Gastroesophageal sphincter (tissue), 3 donors: Measurements from ENCODE around the gene HOXA7.

Experiments used
- CTCF ChIP-seq, 4 experiments: fragments of 200-600 bp in 2 of 4; fragments of 450-650 bp in 2 of 4; sonication (generic) in 1 of 4; IDR thresholded peaks; one replicate each; pipeline ENCODE4 v1.5.1; 2017 to 2019; ENCODE audit warnings: antibody characterized with exemption in 4 of 4, mild to moderate bottlenecking in 2 of 4, moderate library complexity in 2 of 4
- POLR2A ChIP-seq, 2 donors: fragments of 450-650 bp; IDR thresholded peaks; one replicate each; pipeline ENCODE4 v1.6.1; 2017; ENCODE audit warnings: antibody characterized with exemption in 2 of 2, mild to moderate bottlenecking in 2 of 2, moderate library complexity in 1 of 2
- POLR2AphosphoS5 ChIP-seq: sonication (generic); formaldehyde crosslinking; IDR thresholded peaks from one replicate; pipeline ENCODE4 v1.6.1; 2017; ENCODE audit warnings: antibody characterized with exemption

DNA sequence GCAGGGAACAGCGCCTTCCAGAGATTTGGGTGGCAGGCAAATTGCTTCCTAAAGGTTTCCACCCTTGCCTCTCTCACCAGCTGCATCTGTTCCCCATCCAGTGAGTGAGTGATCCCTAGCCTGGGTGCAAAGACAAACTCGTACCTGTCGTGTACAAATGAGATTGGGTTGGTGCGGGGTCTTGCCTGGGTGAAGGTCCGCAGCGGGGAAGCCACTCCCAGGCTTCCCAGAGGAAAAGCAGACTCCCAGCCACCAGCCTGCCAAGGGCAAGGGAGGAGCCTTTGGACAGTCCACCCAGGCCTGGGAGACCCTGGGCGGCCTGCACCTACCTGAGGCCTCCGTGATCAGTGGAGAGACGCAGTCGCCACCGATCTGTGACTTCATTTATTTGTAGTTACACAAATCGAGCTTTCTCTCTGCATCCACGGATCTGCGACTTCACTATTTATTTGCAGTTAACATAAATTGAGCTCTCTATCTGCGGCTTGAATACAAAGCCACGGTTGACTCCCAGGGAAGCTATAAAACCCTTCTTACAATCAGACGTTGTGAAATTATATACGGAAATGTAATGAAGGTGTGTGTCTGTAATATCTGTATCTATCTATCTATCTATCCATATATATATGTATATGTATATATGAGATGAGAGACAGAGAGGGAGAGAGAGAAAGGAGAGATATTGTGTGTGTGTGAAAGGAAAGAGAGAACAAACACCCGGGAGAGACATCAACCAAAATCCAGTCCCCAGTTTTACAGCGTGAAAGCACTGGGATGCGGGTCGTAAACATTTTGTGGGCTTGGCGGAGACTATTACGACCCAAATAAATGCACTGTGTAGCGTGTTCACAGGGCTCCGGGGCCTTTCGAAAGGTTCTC lies 3.0 kb upstream of the HOXA7 start:
- TF ChIP-seq CTCF (IDR thresholded peaks at IDR 0.05) (no peak), POLR2A (IDR thresholded peaks at IDR 0.05) (no peak), POLR2AphosphoS5 (no peak)
